Natural killer cell (primary cell): ENCODE results near the gene CD79B. TPM values are rescaled to one million over a fixed set of nuclear protein-coding genes. Genes with fewer than 3 reads are reported as not detected.
"Not testable (repeated sequence)": the region's sequence is repeated elsewhere in the genome, so short reads cannot be mapped to it uniquely, and the experiment has no call there.

Source experiments
- ATAC-seq, 3 donors: fragments of 150-1000 bp in 2 of 3; fragments of 200-7000 bp in 1 of 3; cut with Tn5 transposase; 1 replicate in 1 of 3; 2 replicates in 2 of 3; pipeline ENCODE4 v1.10.0; 2021; ENCODE audit warnings: mild to moderate bottlenecking in 2 of 3, moderate library complexity in 2 of 3
- DNase-seq, 2 donors: peaks; one replicate each; pipeline versions ENCODE4 v3.0.0 to v3.0.0-alpha.2; 2013 to 2021; ENCODE audit warnings: mixed read lengths in 1 of 2
- H3K27ac ChIP-seq: one replicate; pipeline ENCODE4 v1.5.1; 2013; ENCODE audit warnings: mild to moderate bottlenecking, low read length
- H3K27me3 ChIP-seq: one replicate; pipeline ENCODE4 v1.6.1; 2013; ENCODE audit warnings: low read length; ENCODE audit not compliant: control insufficient read depth, insufficient read depth
- H3K36me3 ChIP-seq: one replicate; pipeline ENCODE4 v1.6.1; 2013; ENCODE audit warnings: low read length; ENCODE audit not compliant: control insufficient read depth, insufficient read depth
- H3K4me1 ChIP-seq: one replicate; pipeline ENCODE4 v1.6.1; 2013; ENCODE audit warnings: low read length; ENCODE audit not compliant: control insufficient read depth, insufficient read depth
- H3K4me3 ChIP-seq: one replicate; pipeline ENCODE4 v1.5.1; 2013; ENCODE audit warnings: low read length
- H3K9me3 ChIP-seq: one replicate; pipeline ENCODE4 v1.6.1; 2013; ENCODE audit warnings: low read length; ENCODE audit not compliant: control insufficient read depth, insufficient read depth
- H3K27ac Mint-ChIP-seq, 2 donors: one replicate each; pipeline ENCODE4 v1.8.0; 2022; ENCODE audit warnings: mild to moderate bottlenecking in 2 of 2, mixed read lengths in 2 of 2, moderate library complexity in 1 of 2
- H3K27me3 Mint-ChIP-seq, 2 donors: one replicate each; pipeline ENCODE4 v1.8.0; 2022; ENCODE audit warnings: low read depth in 2 of 2, mixed read lengths in 2 of 2
- H3K36me3 Mint-ChIP-seq: one replicate; pipeline ENCODE4 v1.8.0; 2022; ENCODE audit warnings: mixed read lengths
- H3K4me1 Mint-ChIP-seq, 2 donors: one replicate each; pipeline ENCODE4 v1.8.0; 2022; ENCODE audit warnings: mixed read lengths in 2 of 2
- H3K4me3 Mint-ChIP-seq: one replicate; pipeline ENCODE4 v1.8.0; 2022; ENCODE audit warnings: mild to moderate bottlenecking, moderate library complexity, mixed read lengths
- H3K9me3 Mint-ChIP-seq, 2 donors: one replicate each; pipeline ENCODE4 v1.8.0; 2022; ENCODE audit warnings: mixed read lengths in 2 of 2
- WGBS: methylation state at CpG from one replicate; pipeline ENCODE4 v1.1.7; 2013; ENCODE audit warnings: missing lambda C conversion rate; ENCODE audit not compliant: insufficient coverage; 5-methylcytosine and 5-hydroxymethylcytosine counted together
- intact Hi-C: fragments of 100-400 bp; cut with micrococcal nuclease; formaldehyde crosslinking; loops from one replicate; pipeline ENCODE4 v1.14.2; 2022
- total RNA-seq, 4 donors: library from RNA; stranded (reverse); fragments of 120-200 nt in 1 of 4; gene quantifications; one replicate each; pipeline versions ENCODE4 v1.2.3 to v1.2.4, GENCODE V29; 2013 to 2022
- TF ChIP-seq, protein P1 (sequence below): fragments of 200-600 bp; IDR thresholded peaks from one replicate; pipeline ENCODE4 v1.8.0; 2022; ENCODE audit warnings: antibody characterized with exemption

Gene CD79B
- total RNA-seq, 3 donors from 2014 or later (not counting 1 experiment from before 2014, with no cell fraction given): 26.9 to 28.9 (median 27.2) TPM

DNA sequence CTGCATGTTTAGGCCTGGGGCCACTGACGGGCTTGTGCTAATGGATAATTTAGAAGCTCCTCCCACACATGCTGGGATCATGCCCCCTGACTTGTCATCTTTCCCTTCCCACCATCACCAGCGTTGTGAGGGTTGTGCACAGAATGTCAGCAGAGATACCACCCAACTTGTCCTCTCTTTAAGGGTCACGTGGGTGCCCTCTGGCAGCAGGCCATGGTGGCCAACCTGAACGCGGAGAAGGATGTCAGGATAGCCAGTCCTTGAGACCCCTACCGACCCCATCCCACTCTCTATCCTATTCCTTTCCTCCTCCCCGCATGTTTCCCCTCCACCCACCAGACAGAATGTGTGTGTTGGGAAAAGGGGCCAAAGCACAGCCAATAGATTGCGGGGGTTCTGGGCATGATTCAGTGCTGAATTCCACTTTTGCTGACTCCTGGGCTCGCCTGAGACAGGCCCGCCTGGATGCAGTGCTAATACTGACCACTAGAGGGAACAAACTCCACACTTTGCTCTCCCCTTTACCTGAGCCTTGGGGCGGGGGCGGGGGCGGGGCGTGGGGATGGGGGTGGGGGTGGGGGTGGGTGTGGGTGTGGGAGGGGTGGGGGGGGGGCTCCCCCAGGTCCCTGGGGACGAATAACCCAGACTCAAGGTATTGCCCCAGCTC, 50.1 kb downstream of the CD79B start, which contains the start of gene GH2:
Gene GH2, minus strand, starts transcription at position 10 of the 667 bp plus-strand sequence. CDS start 143 bp downstream, outside the sequence.
- Histone ChIP-seq H3K9me3 (no peaks in the 10 kb centered on the region), H3K27me3 (no peaks in the 10 kb centered on the region), H3K4me1 (no peaks in the 10 kb centered on the region), H3K4me3 (no peak within 1 kb of the TSS), H3K27ac (no peak within 1 kb of the TSS), H3K36me3 (no peaks in the 10 kb centered on the region)
- intact Hi-C loops: no loop called here
- TF ChIP-seq, protein P1, sequence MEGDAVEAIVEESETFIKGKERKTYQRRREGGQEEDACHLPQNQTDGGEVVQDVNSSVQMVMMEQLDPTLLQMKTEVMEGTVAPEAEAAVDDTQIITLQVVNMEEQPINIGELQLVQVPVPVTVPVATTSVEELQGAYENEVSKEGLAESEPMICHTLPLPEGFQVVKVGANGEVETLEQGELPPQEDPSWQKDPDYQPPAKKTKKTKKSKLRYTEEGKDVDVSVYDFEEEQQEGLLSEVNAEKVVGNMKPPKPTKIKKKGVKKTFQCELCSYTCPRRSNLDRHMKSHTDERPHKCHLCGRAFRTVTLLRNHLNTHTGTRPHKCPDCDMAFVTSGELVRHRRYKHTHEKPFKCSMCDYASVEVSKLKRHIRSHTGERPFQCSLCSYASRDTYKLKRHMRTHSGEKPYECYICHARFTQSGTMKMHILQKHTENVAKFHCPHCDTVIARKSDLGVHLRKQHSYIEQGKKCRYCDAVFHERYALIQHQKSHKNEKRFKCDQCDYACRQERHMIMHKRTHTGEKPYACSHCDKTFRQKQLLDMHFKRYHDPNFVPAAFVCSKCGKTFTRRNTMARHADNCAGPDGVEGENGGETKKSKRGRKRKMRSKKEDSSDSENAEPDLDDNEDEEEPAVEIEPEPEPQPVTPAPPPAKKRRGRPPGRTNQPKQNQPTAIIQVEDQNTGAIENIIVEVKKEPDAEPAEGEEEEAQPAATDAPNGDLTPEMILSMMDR: peak; percentile 39
- 36% methylated on average over 6 of the region's 15 CpGs for WGBS
- H3K4me1 Mint-ChIP-seq: no peaks in the 10 kb centered on the region
- H3K36me3 Mint-ChIP-seq: no peaks in the 10 kb centered on the region
- H3K4me3 Mint-ChIP-seq: no peak within 1 kb of the TSS
- peaks cover 0 to 8% of the 10 kb centered on the region in 2 donors for H3K27me3 Mint-ChIP-seq
- ATAC-seq: peak; percentile 79 to 95 (median 90)
- H3K27ac Mint-ChIP-seq: no peak within 1 kb of the TSS
- peak; percentile 43 to 82 for DNase-seq
- H3K9me3 Mint-ChIP-seq: no peaks in the 10 kb centered on the region

DNA sequence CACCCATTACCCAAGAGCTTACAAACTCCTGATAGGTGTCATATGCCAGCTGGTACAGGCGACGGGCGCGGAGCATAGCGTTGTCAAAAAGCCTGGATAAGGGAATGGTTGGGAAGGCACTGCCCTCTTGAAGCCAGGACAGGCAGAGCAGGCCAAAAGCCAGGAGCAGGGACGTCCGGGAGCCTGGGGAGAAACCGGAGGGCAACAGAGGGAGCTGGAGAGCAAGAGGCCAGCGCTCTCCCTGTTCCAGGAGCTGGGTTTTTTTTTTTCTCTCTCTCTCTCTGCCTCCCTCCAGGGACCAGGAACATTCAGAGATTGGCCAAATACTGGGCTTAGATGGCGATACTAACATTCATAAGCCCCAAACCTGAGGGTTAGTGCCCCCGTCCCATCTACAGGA, 50.8 kb downstream of the CD79B start:
- H3K4me3 ChIP-seq, H3K27ac Mint-ChIP-seq, H3K9me3 ChIP-seq, H3K4me3 Mint-ChIP-seq, intact Hi-C loops, H3K36me3 Mint-ChIP-seq, H3K27ac ChIP-seq, H3K4me1 ChIP-seq, H3K4me1 Mint-ChIP-seq, H3K9me3 Mint-ChIP-seq, DNase-seq, H3K27me3 ChIP-seq, ATAC-seq, H3K27me3 Mint-ChIP-seq, H3K36me3 ChIP-seq: not testable (repeated sequence)
- WGBS: 89% methylated on average over 11 of the region's 11 CpGs

DNA sequence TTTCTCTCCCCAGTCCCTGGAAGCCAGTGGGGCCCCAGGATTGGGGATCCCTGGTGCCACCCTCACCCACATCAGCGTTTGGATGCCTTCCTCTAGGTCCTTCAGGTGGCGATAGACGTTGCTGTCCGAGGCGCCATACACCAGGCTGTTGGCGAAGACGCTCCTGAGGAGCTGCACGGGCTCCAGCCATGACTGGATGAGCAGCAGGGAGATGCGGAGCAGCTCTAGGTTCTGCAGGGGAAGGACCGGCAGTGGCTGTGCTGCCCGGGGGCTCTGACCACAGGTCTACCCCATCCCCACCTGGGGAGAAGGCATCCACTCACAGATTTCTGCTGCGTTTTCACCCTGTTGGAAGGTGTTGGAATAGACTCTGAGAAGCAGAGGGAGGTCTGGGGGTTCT, 51.4 kb downstream of the CD79B start:
- no peaks in the 10 kb centered on the region for H3K4me1 Mint-ChIP-seq
- no peak for ATAC-seq

More for the DNA sequence above, 51.4 kb downstream of the CD79B start:
- TF ChIP-seq, protein P1: no peak
- WGBS: 87% methylated on average over 12 of the region's 12 CpGs
- no peak overlapping the region for H3K4me3 Mint-ChIP-seq
- peaks cover 0 to 8% of the 10 kb centered on the region in 2 donors for H3K27me3 Mint-ChIP-seq
- no peaks in the 10 kb centered on the region for H3K36me3 Mint-ChIP-seq
- no peaks in the 10 kb centered on the region for H3K9me3 ChIP-seq
- no peaks in the 10 kb centered on the region for H3K4me1 ChIP-seq
- H3K4me3 ChIP-seq: no peak overlapping the region
- H3K27ac ChIP-seq: no peak overlapping the region
- no peaks in the 10 kb centered on the region for H3K9me3 Mint-ChIP-seq
- no peaks in the 10 kb centered on the region for H3K36me3 ChIP-seq
- no peaks in the 10 kb centered on the region for H3K27me3 ChIP-seq
- DNase-seq: no peak
- intact Hi-C loops: no loop called here
- H3K27ac Mint-ChIP-seq: no peak overlapping the region

Other genes starting within 250 kb of the CD79B start
- 100 to 1,000 TPM; 513 to 546 (median 524) TPM for gene LIMD2, start 232.2 kb downstream of the CD79B start, total RNA-seq
- gene STRADA, start 190.5 kb downstream of the CD79B start, total RNA-seq: 10 to 100 TPM; 72.6 to 83.1 (median 78.2) TPM
- gene CCDC47, start 158.7 kb downstream of the CD79B start, total RNA-seq: 10 to 100 TPM; 37.9 to 45.2 (median 41.7) TPM
- gene DDX42, start 158.2 kb downstream of the CD79B start, total RNA-seq: 100 to 1,000 TPM in 2 of 3 donors, 10 to 100 TPM in 1; 80.1 to 127 (median 110) TPM
- 100 to 1,000 TPM in 2 of 3 donors, 10 to 100 TPM in 1; 91.3 to 114 (median 100) TPM for gene PSMC5, start 104.9 kb downstream of the CD79B start, total RNA-seq
- gene FTSJ3, start 104.7 kb downstream of the CD79B start, total RNA-seq: 10 to 100 TPM; 35.2 to 53.5 (median 51.6) TPM
- 100 to 1,000 TPM; 131 to 162 (median 139) TPM for gene SMARCD2, start 89.6 kb downstream of the CD79B start, total RNA-seq
- not detected for gene CSH2, start 58.7 kb downstream of the CD79B start, total RNA-seq
- gene GH2, start 50.4 kb downstream of the CD79B start, total RNA-seq: not detected
- not detected for gene CSH1, start 35.8 kb downstream of the CD79B start, total RNA-seq
- not detected for gene CSHL1, start 21.1 kb downstream of the CD79B start, total RNA-seq
- not detected for gene GH1, start 13.5 kb downstream of the CD79B start, total RNA-seq
- under 1 TPM; 0.10 to 0.14 (median 0.14) TPM for gene SCN4A, start 40.6 kb upstream of the CD79B start, total RNA-seq
- gene PRR29, start 66.0 kb upstream of the CD79B start, total RNA-seq: 1 to 10 TPM in 2 of 3 donors, under 1 TPM in 1; 0.92 to 1.6 (median 1.6) TPM
- 10 to 100 TPM; 73.2 to 91.0 (median 78.0) TPM for gene ICAM2, start 88.3 kb upstream of the CD79B start, total RNA-seq
- gene ERN1, start 197.8 kb upstream of the CD79B start, total RNA-seq: 10 to 100 TPM; 52.9 to 90.5 (median 67.2) TPM